ENCODE results near the gene GNPAT.

Gene GNPAT

GRCh38 chr1:231317306-231318014, 76.4 kb downstream of the GNPAT start:
- Histone ChIP-seq H3K9ac (ENCODE audit: low read length) (no peak overlapping the region), H4K20me1 (ENCODE audit: insufficient read depth, low read length) (no peaks in the 10 kb centered on the region), H3K27me3 (ENCODE audit: low read depth, low read length) (no peaks in the 10 kb centered on the region), H3K79me2 (ENCODE audit: low read length) (no peaks in the 10 kb centered on the region), H3K9me3 (ENCODE audit: insufficient read depth, low read length) (no peaks in the 10 kb centered on the region), H3K36me3 (replicated peaks; ENCODE audit: low read depth, low read length) (no peaks in the 10 kb centered on the region), H3K4me3 (ENCODE audit: low read length) (no peak overlapping the region), H2AFZ (ENCODE audit: low read depth, low read length) (no peak overlapping the region), H3K4me1 (ENCODE audit: low read length) (no peaks in the 10 kb centered on the region), H3K27ac (ENCODE audit: low read length) (no peak overlapping the region), H3K4me2 (ENCODE audit: low read length) (no peak overlapping the region)
- TF ChIP-seq EZH2phosphoT487 (IDR thresholded peaks at IDR 0.05; ENCODE audit: low read depth) (no peak), CTCF (IDR thresholded peaks at IDR 0.05; ENCODE audit: low read depth, low read length) (no peak)

- no peak overlapping the region for H3K27ac ChIP-seq (ENCODE audit: low read length)
- H3K79me2 ChIP-seq (ENCODE audit: low read length) = no peaks in the 10 kb centered on the region
- TF ChIP-seq EZH2phosphoT487 (IDR thresholded peaks at IDR 0.05; ENCODE audit: low read depth) (no peak), CTCF (IDR thresholded peaks at IDR 0.05; ENCODE audit: low read depth, low read length) (no peak)
- H3K4me1 ChIP-seq (ENCODE audit: low read length) = no peaks in the 10 kb centered on the region
- no peak overlapping the region for H3K9ac ChIP-seq (ENCODE audit: low read length)
- no peak overlapping the region for H3K4me2 ChIP-seq (ENCODE audit: low read length)
- H3K9me3 ChIP-seq (ENCODE audit: insufficient read depth, low read length) = no peaks in the 10 kb centered on the region
- no peak overlapping the region for H2AFZ ChIP-seq (ENCODE audit: low read depth, low read length)
- H3K4me3 ChIP-seq (ENCODE audit: low read length) = no peak overlapping the region
- H4K20me1 ChIP-seq (ENCODE audit: insufficient read depth, low read length) = no peaks in the 10 kb centered on the region
- H3K27me3 ChIP-seq (ENCODE audit: low read depth, low read length) = no peaks in the 10 kb centered on the region
- no peaks in the 10 kb centered on the region for H3K36me3 ChIP-seq (replicated peaks; ENCODE audit: low read depth, low read length)
Measured at GRCh38 chr1:231318015-231318355, 77.0 kb downstream of the GNPAT start.

GRCh38 chr1:231318568-231318967, 77.6 kb downstream of the GNPAT start:
- no peaks in the 10 kb centered on the region for H3K27me3 ChIP-seq (ENCODE audit: low read depth, low read length)
- no peaks in the 10 kb centered on the region for H4K20me1 ChIP-seq (ENCODE audit: insufficient read depth, low read length)
- TF ChIP-seq EZH2phosphoT487 (IDR thresholded peaks at IDR 0.05; ENCODE audit: low read depth) (no peak), CTCF (IDR thresholded peaks at IDR 0.05; ENCODE audit: low read depth, low read length) (no peak)
- H3K79me2 ChIP-seq (ENCODE audit: low read length) = no peaks in the 10 kb centered on the region
- no peaks in the 10 kb centered on the region for H3K36me3 ChIP-seq (replicated peaks; ENCODE audit: low read depth, low read length)
- H3K4me1 ChIP-seq (ENCODE audit: low read length) = no peaks in the 10 kb centered on the region
- no peak overlapping the region for H3K4me3 ChIP-seq (ENCODE audit: low read length)
- H3K9ac ChIP-seq (ENCODE audit: low read length) = no peak overlapping the region
- no peak overlapping the region for H3K27ac ChIP-seq (ENCODE audit: low read length)
- no peak overlapping the region for H3K4me2 ChIP-seq (ENCODE audit: low read length)
- H3K9me3 ChIP-seq (ENCODE audit: insufficient read depth, low read length) = no peaks in the 10 kb centered on the region
- H2AFZ ChIP-seq (ENCODE audit: low read depth, low read length) = no peak overlapping the region

- Histone ChIP-seq H3K4me2 (ENCODE audit: low read length) (no peak overlapping the region), H3K27ac (ENCODE audit: low read length) (no peak overlapping the region), H4K20me1 (ENCODE audit: insufficient read depth, low read length) (no peaks in the 10 kb centered on the region), H2AFZ (ENCODE audit: low read depth, low read length) (no peak overlapping the region), H3K36me3 (replicated peaks; ENCODE audit: low read depth, low read length) (no peaks in the 10 kb centered on the region), H3K4me3 (ENCODE audit: low read length) (no peak overlapping the region), H3K27me3 (ENCODE audit: low read depth, low read length) (no peaks in the 10 kb centered on the region), H3K79me2 (ENCODE audit: low read length) (no peaks in the 10 kb centered on the region), H3K4me1 (ENCODE audit: low read length) (no peaks in the 10 kb centered on the region), H3K9ac (ENCODE audit: low read length) (no peak overlapping the region), H3K9me3 (ENCODE audit: insufficient read depth, low read length) (no peaks in the 10 kb centered on the region)
- TF ChIP-seq CTCF (IDR thresholded peaks at IDR 0.05; ENCODE audit: low read depth, low read length) = no peak
- no peak for TF ChIP-seq EZH2phosphoT487 (IDR thresholded peaks at IDR 0.05; ENCODE audit: low read depth)
Measured at GRCh38 chr1:231319080-231319479, 78.1 kb downstream of the GNPAT start.

Measured in OCI-LY3 (cell line).